ENCODE measurements around the gene ART1.
"Not testable (repeated sequence)": the region's sequence is repeated elsewhere in the genome, so short reads cannot be mapped to it uniquely, and the experiment has no call there.

Gene ART1

DNA sequence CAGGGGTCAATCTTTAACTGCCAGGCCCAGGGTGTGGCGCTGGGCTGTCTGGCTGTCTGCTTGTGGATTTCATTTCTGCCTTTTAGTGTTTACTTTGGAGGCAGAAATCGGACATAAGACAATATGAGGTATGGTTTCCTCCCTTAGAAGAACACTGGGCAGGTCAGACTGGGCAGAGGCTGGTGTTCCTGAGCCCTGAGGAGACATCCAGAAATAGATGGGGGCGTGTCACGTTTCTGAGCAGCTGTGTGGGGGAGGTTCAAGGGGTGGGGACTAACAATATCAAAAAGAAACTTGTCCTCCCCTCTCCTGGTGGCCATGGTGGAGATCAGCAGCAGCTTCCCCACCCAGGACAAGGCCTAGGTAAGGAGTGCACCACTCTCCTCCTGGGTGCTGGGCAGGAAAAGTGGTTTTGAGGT is at the start of gene ART1:
Gene ART1, plus strand, starts transcription at position 312 of the 419 bp plus-strand sequence. CDS start 14,086 bp downstream, outside the sequence.
- Histone ChIP-seq H3K9me3 (ENCODE audit: control insufficient read depth, low read length) (no peaks in the 10 kb centered on the region), H3K9ac (ENCODE audit: low read length) (no peak within 1 kb of the TSS), H3K4me1 (ENCODE audit: control insufficient read depth, insufficient read depth, low read length) (peaks cover 11% of the 10 kb centered on the region), H3K36me3 (ENCODE audit: control insufficient read depth, insufficient read depth, low read length, severe bottlenecking) (no peaks in the 10 kb centered on the region), H3K4me3 (ENCODE audit: low read length) (no peak within 1 kb of the TSS), H3K27me3 (replicated peaks; ENCODE audit: control insufficient read depth, insufficient read depth, low read length) (peaks cover 31% of the 10 kb centered on the region)
- DNase-seq (ENCODE audit: low read depth), result no peak

- H3K4me3 ChIP-seq (ENCODE audit: low read length); H3K9ac ChIP-seq (ENCODE audit: low read length); H3K9me3 ChIP-seq (ENCODE audit: control insufficient read depth, low read length); H3K27me3 ChIP-seq (replicated peaks; ENCODE audit: control insufficient read depth, insufficient read depth, low read length); H3K4me1 ChIP-seq (ENCODE audit: control insufficient read depth, insufficient read depth, low read length); DNase-seq (ENCODE audit: low read depth); H3K36me3 ChIP-seq (ENCODE audit: control insufficient read depth, insufficient read depth, low read length, severe bottlenecking): not testable (repeated sequence)
These were observed 47.2 kb upstream of the ART1 start for GRCh38 chr11:3597743-3598142.

- DNase-seq (ENCODE audit: low read depth); H3K9ac ChIP-seq (ENCODE audit: low read length); H3K27me3 ChIP-seq (replicated peaks; ENCODE audit: control insufficient read depth, insufficient read depth, low read length); H3K4me3 ChIP-seq (ENCODE audit: low read length); H3K4me1 ChIP-seq (ENCODE audit: control insufficient read depth, insufficient read depth, low read length); H3K36me3 ChIP-seq (ENCODE audit: control insufficient read depth, insufficient read depth, low read length, severe bottlenecking); H3K9me3 ChIP-seq (ENCODE audit: control insufficient read depth, low read length): not testable (repeated sequence)
These were observed 44.7 kb upstream of the ART1 start for GRCh38 chr11:3600201-3600600.

- Histone ChIP-seq H3K9me3 (ENCODE audit: control insufficient read depth, low read length) (no peaks in the 10 kb centered on the region), H3K4me1 (ENCODE audit: control insufficient read depth, insufficient read depth, low read length) (no peaks in the 10 kb centered on the region), H3K27me3 (replicated peaks; ENCODE audit: control insufficient read depth, insufficient read depth, low read length) (peaks cover 4% of the 10 kb centered on the region), H3K9ac (ENCODE audit: low read length) (no peak overlapping the region), H3K4me3 (ENCODE audit: low read length) (no peak overlapping the region), H3K36me3 (ENCODE audit: control insufficient read depth, insufficient read depth, low read length, severe bottlenecking) (no peaks in the 10 kb centered on the region)
- DNase-seq (ENCODE audit: low read depth), result no peak
These were observed 40.8 kb upstream of the ART1 start for GRCh38 chr11:3604167-3604566.

DNA sequence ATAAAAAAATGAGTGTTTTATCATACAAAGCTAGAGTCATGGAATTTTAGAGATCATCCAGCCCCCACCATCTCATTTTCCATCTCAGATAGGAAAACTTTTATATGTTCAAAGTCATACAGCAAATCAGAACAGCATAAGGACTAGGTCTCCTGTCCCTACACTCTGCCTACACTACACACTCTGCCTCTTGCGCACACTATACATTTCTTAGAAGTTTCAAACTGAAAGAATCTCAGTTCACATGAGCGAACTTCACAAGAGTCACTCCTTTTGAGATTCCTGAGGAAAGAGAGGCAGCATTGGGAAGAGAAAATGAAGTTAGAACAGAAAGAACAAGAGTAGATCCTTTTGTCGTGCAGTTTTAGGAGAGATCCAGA is 39.7 kb upstream of the ART1 start:
- Histone ChIP-seq H3K27me3 (replicated peaks; ENCODE audit: control insufficient read depth, insufficient read depth, low read length) (peaks cover 4% of the 10 kb centered on the region), H3K9ac (ENCODE audit: low read length) (no peak overlapping the region)
- no peak for DNase-seq (ENCODE audit: low read depth)

GRCh38 chr11:3605771-3606203 is 39.1 kb upstream of the ART1 start:
- H3K4me1 ChIP-seq (ENCODE audit: control insufficient read depth, insufficient read depth, low read length), result no peaks in the 10 kb centered on the region
- H3K9ac ChIP-seq (ENCODE audit: low read length), result no peak overlapping the region
- H3K9me3 ChIP-seq (ENCODE audit: control insufficient read depth, low read length), result no peaks in the 10 kb centered on the region
- peaks cover 4% of the 10 kb centered on the region for H3K27me3 ChIP-seq (replicated peaks; ENCODE audit: control insufficient read depth, insufficient read depth, low read length)
- H3K36me3 ChIP-seq (ENCODE audit: control insufficient read depth, insufficient read depth, low read length, severe bottlenecking), result no peaks in the 10 kb centered on the region
- no peak for DNase-seq (ENCODE audit: low read depth)
- no peak overlapping the region for H3K4me3 ChIP-seq (ENCODE audit: low read length)

More for the DNA sequence above, 39.7 kb upstream of the ART1 start:
- no peaks in the 10 kb centered on the region for H3K9me3 ChIP-seq (ENCODE audit: control insufficient read depth, low read length)
- no peaks in the 10 kb centered on the region for H3K4me1 ChIP-seq (ENCODE audit: control insufficient read depth, insufficient read depth, low read length)
- no peaks in the 10 kb centered on the region for H3K36me3 ChIP-seq (ENCODE audit: control insufficient read depth, insufficient read depth, low read length, severe bottlenecking)
- H3K4me3 ChIP-seq (ENCODE audit: low read length), result no peak overlapping the region

GRCh38 chr11:3609416-3610265 is 35.3 kb upstream of the ART1 start:
- H3K36me3 ChIP-seq (ENCODE audit: control insufficient read depth, insufficient read depth, low read length, severe bottlenecking), result no peaks in the 10 kb centered on the region
- H3K9me3 ChIP-seq (ENCODE audit: control insufficient read depth, low read length), result peaks cover 5% of the 10 kb centered on the region
- DNase-seq (ENCODE audit: low read depth), result peak; percentile 75
- H3K9ac ChIP-seq (ENCODE audit: low read length), result no peak overlapping the region
- no peaks in the 10 kb centered on the region for H3K4me1 ChIP-seq (ENCODE audit: control insufficient read depth, insufficient read depth, low read length)
- H3K4me3 ChIP-seq (ENCODE audit: low read length), result no peak overlapping the region
- peaks cover 4% of the 10 kb centered on the region for H3K27me3 ChIP-seq (replicated peaks; ENCODE audit: control insufficient read depth, insufficient read depth, low read length)

- no peaks in the 10 kb centered on the region for H3K4me1 ChIP-seq (ENCODE audit: control insufficient read depth, insufficient read depth, low read length)
- DNase-seq (ENCODE audit: low read depth), result no peak
- no peak overlapping the region for H3K9ac ChIP-seq (ENCODE audit: low read length)
- no peaks in the 10 kb centered on the region for H3K27me3 ChIP-seq (replicated peaks; ENCODE audit: control insufficient read depth, insufficient read depth, low read length)
- H3K36me3 ChIP-seq (ENCODE audit: control insufficient read depth, insufficient read depth, low read length, severe bottlenecking), result no peaks in the 10 kb centered on the region
- peaks cover 5% of the 10 kb centered on the region for H3K9me3 ChIP-seq (ENCODE audit: control insufficient read depth, low read length)
- no peak overlapping the region for H3K4me3 ChIP-seq (ENCODE audit: low read length)
These were observed 34.1 kb upstream of the ART1 start for GRCh38 chr11:3610846-3611245.

DNA sequence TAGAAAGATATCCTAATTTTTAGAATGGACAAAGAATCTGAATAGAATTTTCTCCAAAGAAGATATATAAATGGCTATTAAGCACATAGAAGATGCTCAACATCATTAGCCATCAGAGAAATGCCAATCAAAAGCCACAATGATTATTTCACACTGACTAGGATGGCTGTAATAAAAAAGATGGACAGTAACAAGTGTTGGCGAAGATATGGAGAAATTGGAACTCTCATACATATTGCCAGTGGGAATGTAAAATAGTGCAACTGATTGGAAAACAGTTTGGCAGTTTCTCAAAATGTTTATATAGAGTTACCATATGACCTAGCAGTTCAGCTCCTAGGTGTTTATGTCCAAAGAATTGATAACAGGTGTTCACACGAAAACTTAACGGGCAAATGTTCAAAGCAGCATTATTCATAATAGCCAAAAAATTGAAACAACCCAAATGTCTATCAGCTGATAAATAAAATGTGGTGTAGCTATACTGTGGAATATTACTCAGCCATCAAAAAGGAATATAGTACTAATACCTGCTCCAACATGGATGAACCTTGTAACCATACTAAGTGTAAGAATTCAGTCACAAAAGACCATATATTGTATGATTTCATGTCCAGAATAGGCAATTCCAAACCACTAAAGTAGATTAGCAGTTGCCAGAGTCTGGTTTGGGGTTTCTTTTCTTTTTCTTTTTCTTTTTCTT is 32.8 kb upstream of the ART1 start:
- Histone ChIP-seq H3K4me3 (ENCODE audit: low read length) (no peak overlapping the region), H3K9ac (ENCODE audit: low read length) (no peak overlapping the region), H3K36me3 (ENCODE audit: control insufficient read depth, insufficient read depth, low read length, severe bottlenecking) (no peaks in the 10 kb centered on the region), H3K4me1 (ENCODE audit: control insufficient read depth, insufficient read depth, low read length) (no peaks in the 10 kb centered on the region), H3K27me3 (replicated peaks; ENCODE audit: control insufficient read depth, insufficient read depth, low read length) (no peaks in the 10 kb centered on the region), H3K9me3 (ENCODE audit: control insufficient read depth, low read length) (peaks cover 5% of the 10 kb centered on the region)
- no peak for DNase-seq (ENCODE audit: low read depth)

GRCh38 chr11:3613998-3614741 is 30.8 kb upstream of the ART1 start:
- H3K27me3 ChIP-seq (replicated peaks; ENCODE audit: control insufficient read depth, insufficient read depth, low read length), result no peaks in the 10 kb centered on the region
- no peak for DNase-seq (ENCODE audit: low read depth)
- no peaks in the 10 kb centered on the region for H3K4me1 ChIP-seq (ENCODE audit: control insufficient read depth, insufficient read depth, low read length)
- no peak overlapping the region for H3K9ac ChIP-seq (ENCODE audit: low read length)
- no peaks in the 10 kb centered on the region for H3K36me3 ChIP-seq (ENCODE audit: control insufficient read depth, insufficient read depth, low read length, severe bottlenecking)
- no peak overlapping the region for H3K4me3 ChIP-seq (ENCODE audit: low read length)
- H3K9me3 ChIP-seq (ENCODE audit: control insufficient read depth, low read length), result peaks cover 5% of the 10 kb centered on the region

GRCh38 chr11:3614742-3615171 is 30.2 kb upstream of the ART1 start:
- no peaks in the 10 kb centered on the region for H3K36me3 ChIP-seq (ENCODE audit: control insufficient read depth, insufficient read depth, low read length, severe bottlenecking)
- H3K9me3 ChIP-seq (ENCODE audit: control insufficient read depth, low read length), result peaks cover 5% of the 10 kb centered on the region
- no peaks in the 10 kb centered on the region for H3K4me1 ChIP-seq (ENCODE audit: control insufficient read depth, insufficient read depth, low read length)
- no peaks in the 10 kb centered on the region for H3K27me3 ChIP-seq (replicated peaks; ENCODE audit: control insufficient read depth, insufficient read depth, low read length)
- DNase-seq (ENCODE audit: low read depth), result no peak
- H3K9ac ChIP-seq (ENCODE audit: low read length), result no peak overlapping the region
- no peak overlapping the region for H3K4me3 ChIP-seq (ENCODE audit: low read length)
